Measurements from ENCODE around the gene TP53TG5. TPM values are rescaled to one million over a fixed set of nuclear protein-coding genes. Genes with fewer than 3 reads are reported as not detected.

The TP53TG5 gene
- total RNA-seq, 1 donor from 2014 or later = not detected

GRCh38 chr20:45347297-45347935, 30.7 kb downstream of the TP53TG5 start:
- Mint-ChIP-seq H3K9me3 (no peaks in the 10 kb centered on the region), H3K27me3 (ENCODE audit: insufficient read depth, low read depth) (peaks cover 2% of the 10 kb centered on the region), H3K27ac (peak overlapping the region; percentile 69), H3K4me1 (peaks cover 51% of the 10 kb centered on the region), H3K4me3 (peak overlapping the region; percentile 91), H3K36me3 (no peaks in the 10 kb centered on the region)
- Histone ChIP-seq H3K79me2 (ENCODE audit: low read depth) (peaks cover 32% of the 10 kb centered on the region), H3K9ac (peak overlapping the region; percentile 46), H3K4me2 (peak overlapping the region; percentile 98), H2AFZ (replicated peaks) (peak overlapping the region; percentile 78), H4K20me1 (ENCODE audit: low read depth) (no peaks in the 10 kb centered on the region), H3K27me3 (no peaks in the 10 kb centered on the region), H3K4me3 (peak overlapping the region; percentile 69), H3K36me3 (no peaks in the 10 kb centered on the region), H3F3A (ENCODE audit: low read depth) (peaks cover 13% of the 10 kb centered on the region), H3K9me3 (ENCODE audit: low read depth) (no peaks in the 10 kb centered on the region), H3K4me1 (peaks cover 48% of the 10 kb centered on the region), H3K27ac (no peak overlapping the region)
- no peak for DNase-seq (ENCODE audit: low spot score)
- no peak for TF ChIP-seq EZH2phosphoT487 (IDR thresholded peaks at IDR 0.05)
- no peak for TF ChIP-seq CTCF (IDR thresholded peaks at IDR 0.05)

GRCh38 chr20:45346851-45347250, 31.3 kb downstream of the TP53TG5 start:
- Histone ChIP-seq H3K4me3 (peak overlapping the region; percentile 69), H3K27me3 (no peaks in the 10 kb centered on the region), H3F3A (ENCODE audit: low read depth) (peaks cover 17% of the 10 kb centered on the region), H4K20me1 (ENCODE audit: low read depth) (no peaks in the 10 kb centered on the region), H3K9ac (no peak overlapping the region), H2AFZ (replicated peaks) (no peak overlapping the region), H3K4me1 (peaks cover 53% of the 10 kb centered on the region), H3K4me2 (peak overlapping the region; percentile 98), H3K79me2 (ENCODE audit: low read depth) (peaks cover 32% of the 10 kb centered on the region), H3K27ac (no peak overlapping the region), H3K9me3 (ENCODE audit: low read depth) (no peaks in the 10 kb centered on the region), H3K36me3 (no peaks in the 10 kb centered on the region)
- H3K27ac Mint-ChIP-seq = no peak overlapping the region
- peak overlapping the region; percentile 91 for H3K4me3 Mint-ChIP-seq
- H3K27me3 Mint-ChIP-seq (ENCODE audit: insufficient read depth, low read depth) = peaks cover 2% of the 10 kb centered on the region
- H3K9me3 Mint-ChIP-seq = no peaks in the 10 kb centered on the region
- H3K36me3 Mint-ChIP-seq = no peaks in the 10 kb centered on the region
- TF ChIP-seq EZH2 (IDR thresholded peaks at IDR 0.05) (no peak), EZH2phosphoT487 (IDR thresholded peaks at IDR 0.05) (no peak), CTCF (IDR thresholded peaks at IDR 0.05) (no peak)
- DNase-seq (ENCODE audit: low spot score) = no peak
- H3K4me1 Mint-ChIP-seq = peaks cover 56% of the 10 kb centered on the region

- H3K9me3 Mint-ChIP-seq = no peaks in the 10 kb centered on the region
- no peak for DNase-seq (ENCODE audit: low spot score)
- Histone ChIP-seq H3K36me3 (no peaks in the 10 kb centered on the region), H3K79me2 (ENCODE audit: low read depth) (peaks cover 32% of the 10 kb centered on the region), H3K9me3 (ENCODE audit: low read depth) (no peaks in the 10 kb centered on the region), H3K4me3 (no peak overlapping the region), H3K27ac (no peak overlapping the region), H3K4me2 (peak overlapping the region; percentile 98), H3K27me3 (no peaks in the 10 kb centered on the region), H4K20me1 (ENCODE audit: low read depth) (peaks cover 5% of the 10 kb centered on the region), H3F3A (ENCODE audit: low read depth) (peaks cover 23% of the 10 kb centered on the region), H3K4me1 (peaks cover 59% of the 10 kb centered on the region), H2AFZ (replicated peaks) (no peak overlapping the region), H3K9ac (no peak overlapping the region)
- peak overlapping the region; percentile 91 for H3K4me3 Mint-ChIP-seq
- no peak overlapping the region for H3K27ac Mint-ChIP-seq
- TF ChIP-seq EZH2phosphoT487 (IDR thresholded peaks at IDR 0.05) (no peak), CTCF (IDR thresholded peaks at IDR 0.05) (no peak), EZH2 (IDR thresholded peaks at IDR 0.05) (no peak)
- peaks cover 62% of the 10 kb centered on the region for H3K4me1 Mint-ChIP-seq
- peaks cover 2% of the 10 kb centered on the region for H3K27me3 Mint-ChIP-seq (ENCODE audit: insufficient read depth, low read depth)
- H3K36me3 Mint-ChIP-seq = no peaks in the 10 kb centered on the region
Observed at GRCh38 chr20:45346291-45346718, 31.8 kb downstream of the TP53TG5 start.
